ENCODE results near the gene ATG10. TPM values are rescaled to one million over a fixed set of nuclear protein-coding genes. Genes with fewer than 3 reads are reported as not detected.

The ATG10 gene
- polyA plus RNA-seq, 1 of the 3 experiments (the other 2 are of a cell fraction): 3.2 TPM

DNA sequence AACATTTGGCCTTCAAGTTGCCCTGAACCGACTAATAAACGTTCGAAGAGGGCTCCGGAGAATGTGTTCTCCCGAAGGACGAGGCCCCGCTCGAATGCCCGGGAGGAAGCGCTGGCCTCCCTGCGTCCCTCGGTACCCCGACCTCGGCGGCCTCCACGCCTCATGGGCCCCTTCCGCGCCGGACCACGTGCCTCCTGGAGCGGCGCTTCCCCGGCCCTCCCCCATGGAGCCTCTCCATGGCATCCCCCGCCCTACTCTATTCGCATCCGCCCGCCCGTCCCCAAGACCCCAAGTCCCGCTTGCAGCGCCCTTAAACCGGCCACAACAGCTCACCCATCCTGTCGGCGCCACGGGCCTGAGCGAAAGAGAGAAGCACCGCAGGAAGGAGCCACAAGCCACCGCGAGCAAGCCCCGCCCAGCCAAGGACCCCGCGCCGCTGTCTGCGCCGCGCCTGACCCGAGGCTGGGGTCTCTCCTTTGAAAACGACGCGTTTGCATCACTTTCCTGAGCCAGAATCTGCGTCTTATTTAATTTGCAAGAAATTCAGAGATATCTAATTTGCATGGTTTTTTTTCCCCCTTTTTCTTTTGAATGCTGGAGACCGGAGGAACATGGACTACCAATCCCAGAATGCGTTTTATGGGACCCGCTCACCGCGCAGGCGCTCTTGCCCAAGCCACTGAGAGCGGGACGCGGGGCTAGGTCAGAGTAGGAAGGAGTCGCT, 306.3 kb downstream of the ATG10 start, which contains the start of gene RPS23 (continued):
- TF ChIP-seq, protein P1, sequence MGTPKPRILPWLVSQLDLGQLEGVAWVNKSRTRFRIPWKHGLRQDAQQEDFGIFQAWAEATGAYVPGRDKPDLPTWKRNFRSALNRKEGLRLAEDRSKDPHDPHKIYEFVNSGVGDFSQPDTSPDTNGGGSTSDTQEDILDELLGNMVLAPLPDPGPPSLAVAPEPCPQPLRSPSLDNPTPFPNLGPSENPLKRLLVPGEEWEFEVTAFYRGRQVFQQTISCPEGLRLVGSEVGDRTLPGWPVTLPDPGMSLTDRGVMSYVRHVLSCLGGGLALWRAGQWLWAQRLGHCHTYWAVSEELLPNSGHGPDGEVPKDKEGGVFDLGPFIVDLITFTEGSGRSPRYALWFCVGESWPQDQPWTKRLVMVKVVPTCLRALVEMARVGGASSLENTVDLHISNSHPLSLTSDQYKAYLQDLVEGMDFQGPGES (IDR thresholded peaks at IDR 0.05; ENCODE audit: low read depth, low read length): 0 out of 2 replicates have a peak, but pooled peaks have one; percentile 19
- no peak for TF ChIP-seq FOXM1 (IDR thresholded peaks at IDR 0.05; ENCODE audit: low read depth)
- no peak for TF ChIP-seq MXI1 (IDR thresholded peaks at IDR 0.05; ENCODE audit: low read depth, low read length)
- TF ChIP-seq, protein P2, sequence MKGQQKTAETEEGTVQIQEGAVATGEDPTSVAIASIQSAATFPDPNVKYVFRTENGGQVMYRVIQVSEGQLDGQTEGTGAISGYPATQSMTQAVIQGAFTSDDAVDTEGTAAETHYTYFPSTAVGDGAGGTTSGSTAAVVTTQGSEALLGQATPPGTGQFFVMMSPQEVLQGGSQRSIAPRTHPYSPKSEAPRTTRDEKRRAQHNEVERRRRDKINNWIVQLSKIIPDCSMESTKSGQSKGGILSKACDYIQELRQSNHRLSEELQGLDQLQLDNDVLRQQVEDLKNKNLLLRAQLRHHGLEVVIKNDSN (IDR thresholded peaks at IDR 0.05; ENCODE audit: borderline replicate concordance, low read depth): peak; percentile 58; the same call in 1 of the 2 replicates
- peak; percentile 94 for TF ChIP-seq TAF1 (IDR thresholded peaks at IDR 0.05; ENCODE audit: borderline replicate concordance, low read depth, low read length)
- TF ChIP-seq NRF1 (IDR thresholded peaks at IDR 0.05; ENCODE audit: low read depth, low read length): peak; percentile 74

DNA sequence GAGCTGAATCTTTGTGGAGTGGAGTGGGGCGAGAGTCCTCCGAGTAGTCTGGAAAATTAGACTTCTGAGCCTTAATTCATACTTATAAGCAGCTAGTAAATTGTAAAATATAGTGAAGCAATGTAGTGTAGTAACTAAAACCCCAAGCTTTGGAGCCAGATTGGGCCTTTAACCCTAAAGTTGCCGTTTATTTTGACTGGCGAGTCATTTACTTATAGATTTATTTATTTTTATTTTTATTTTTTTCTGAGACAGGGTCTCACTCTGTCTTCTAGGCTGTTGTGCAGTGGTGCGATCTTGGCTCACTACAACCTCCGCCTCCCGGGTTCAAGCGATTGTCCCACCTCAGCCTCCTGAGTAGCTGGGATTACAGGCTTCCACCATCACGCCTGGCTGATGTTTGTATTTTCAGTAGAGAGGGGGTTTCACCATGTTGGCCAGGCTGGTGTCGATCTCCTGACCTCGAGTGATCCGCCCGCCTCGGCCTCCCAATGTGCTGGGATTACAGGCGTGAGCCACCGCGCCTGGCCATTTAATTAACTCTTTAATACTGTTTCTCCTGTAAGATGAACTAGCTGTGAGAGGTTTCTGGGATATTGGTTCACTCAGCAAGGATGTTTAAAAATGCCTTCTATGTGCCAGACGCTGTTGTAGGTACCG, 307.0 kb downstream of the ATG10 start:
- H3K36me3 ChIP-seq (replicated peaks in 1 of 2; ENCODE audit: control insufficient read depth in 1 of 2, insufficient read depth in 2 of 2, low read length in 1 of 2): peaks cover 29 to 30% of the 10 kb centered on the region in 2 experiments
- no peaks in the 10 kb centered on the region for H4K20me1 ChIP-seq (ENCODE audit: insufficient read depth)
- H2AFZ ChIP-seq (ENCODE audit: low read depth): peak overlapping the region; percentile 98
- no peaks in the 10 kb centered on the region for H3K9me2 ChIP-seq
- peaks cover 40% of the 10 kb centered on the region for H3K79me2 ChIP-seq (ENCODE audit: insufficient read depth)
- H3K4me1 ChIP-seq (ENCODE audit: control insufficient read depth in 1 of 2, insufficient read depth in 2 of 2, low read depth in 1 of 2, low read length in 1 of 2): peaks cover 8 to 10% of the 10 kb centered on the region in 2 experiments; a peak in 3 of 4 replicates
- no peak for DNase-seq
- H3K9me3 ChIP-seq: no peaks in the 10 kb centered on the region
- ChIA-PET CTCF (interaction anchor here (1.1 to 2.5 kb wide), 5 partner anchors 9 to 73 kb away, joined by 4 to 14 read pairs (median 5); no protein-coding TSS in a partner anchor), POLR2A (interaction anchor here (1.0 to 1.7 kb wide), 4 partner anchors 14 to 427 kb away, joined by 3 to 4 read pairs (median 4); no protein-coding TSS in a partner anchor)
- peak overlapping the region; percentile 85 to 94 for H3K4me3 ChIP-seq (ENCODE audit: low read depth in 2 of 2, low read length in 1 of 2)
- TF ChIP-seq, protein P3, sequence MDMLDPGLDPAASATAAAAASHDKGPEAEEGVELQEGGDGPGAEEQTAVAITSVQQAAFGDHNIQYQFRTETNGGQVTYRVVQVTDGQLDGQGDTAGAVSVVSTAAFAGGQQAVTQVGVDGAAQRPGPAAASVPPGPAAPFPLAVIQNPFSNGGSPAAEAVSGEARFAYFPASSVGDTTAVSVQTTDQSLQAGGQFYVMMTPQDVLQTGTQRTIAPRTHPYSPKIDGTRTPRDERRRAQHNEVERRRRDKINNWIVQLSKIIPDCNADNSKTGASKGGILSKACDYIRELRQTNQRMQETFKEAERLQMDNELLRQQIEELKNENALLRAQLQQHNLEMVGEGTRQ (IDR thresholded peaks at IDR 0.05; ENCODE audit: borderline replicate concordance, low read depth, low read length): no peak
- no peak for TF ChIP-seq RFX5 (IDR thresholded peaks at IDR 0.05; ENCODE audit: low read length)
- TF ChIP-seq MXI1 (IDR thresholded peaks at IDR 0.05; ENCODE audit: low read depth, low read length): peak; percentile 15
- TF ChIP-seq, protein P1 (IDR thresholded peaks at IDR 0.05; ENCODE audit: low read depth, low read length): no peak
- no peak for TF ChIP-seq NFIC (IDR thresholded peaks at IDR 0.05; ENCODE audit: borderline replicate concordance)
- no peak for TF ChIP-seq EZH2phosphoT487 (IDR thresholded peaks at IDR 0.05; ENCODE audit: borderline replicate concordance, low read depth)
- peak overlapping the region; percentile 82 to 95 for H3K27ac ChIP-seq (ENCODE audit: low read depth in 2 of 2, low read length in 1 of 2)
- no peaks in the 10 kb centered on the region for H3K27me3 ChIP-seq (ENCODE audit: insufficient read depth)
- H3F3A ChIP-seq (replicated peaks; ENCODE audit: insufficient read depth): peaks cover 27% of the 10 kb centered on the region
- WGBS (ENCODE audit: low lambda C conversion rate): 16% methylated on average over 19 of the region's 19 CpGs
- peak overlapping the region; percentile 88 for H3K9ac ChIP-seq
- peak overlapping the region; percentile 77 for H3K4me2 ChIP-seq
